SU-DHL-6 (cell line): ENCODE data around the gene HES7.

Source experiments
- H2AFZ ChIP-seq: fragments of 200-600 bp; sonication (generic); 2 replicates; pipeline ENCODE4 v1.6.1; 2014; ENCODE audit warnings: low read depth, mild to moderate bottlenecking, moderate library complexity, mixed read lengths, antibody characterized with exemption, low read length; ENCODE audit not compliant: severe bottlenecking
- H3F3A ChIP-seq: fragments of 200-600 bp; shearing (Covaris generic); 2 replicates; pipeline ENCODE4 v1.6.0; 2016; ENCODE audit warnings: antibody characterized with exemption, mild to moderate bottlenecking; ENCODE audit not compliant: insufficient read depth
- H3K27ac ChIP-seq: fragments of 200-600 bp; sonication (generic); 2 replicates; pipeline ENCODE4 v1.5.1; 2016; ENCODE audit warnings: low read depth, mild to moderate bottlenecking, low read length, moderate library complexity, mixed read lengths
- H3K27me3 ChIP-seq: fragments of 200-600 bp; sonication (generic), shearing (Covaris generic); 2 replicates; pipeline ENCODE4 v1.6.0; 2014; ENCODE audit warnings: mild to moderate bottlenecking, low read length
- H3K36me3 ChIP-seq: fragments of 200-600 bp; sonication (generic); 2 replicates; pipeline ENCODE4 v1.6.1; 2014; ENCODE audit warnings: mild to moderate bottlenecking, low read length, mixed read lengths
- H3K4me2 ChIP-seq: fragments of 300-600, 200-600 bp; shearing (Covaris generic), sonication (generic); 2 replicates; pipeline ENCODE4 v1.6.0; 2014; ENCODE audit warnings: low read length, low read depth, mild to moderate bottlenecking; ENCODE audit not compliant: poor library complexity, severe bottlenecking
- H3K4me3 ChIP-seq: fragments of 200-600 bp; sonication (generic); 2 replicates; pipeline ENCODE4 v1.5.1; 2014; ENCODE audit warnings: antibody characterized with exemption, low read length, mild to moderate bottlenecking, mixed read lengths; ENCODE audit not compliant: insufficient read depth, poor library complexity, severe bottlenecking
- H3K79me2 ChIP-seq: fragments of 200-600 bp; sonication (generic); 2 replicates; pipeline ENCODE4 v1.6.1; 2014; ENCODE audit warnings: mild to moderate bottlenecking, low read length, moderate library complexity; ENCODE audit not compliant: insufficient read depth
- H3K9ac ChIP-seq: fragments of 200-600 bp; sonication (generic); 2 replicates; pipeline ENCODE4 v1.7.0; 2014; ENCODE audit warnings: mild to moderate bottlenecking, low read length
- H3K9me2 ChIP-seq: fragments of 200-600 bp; sonication (generic); replicated peaks from 2 replicates; pipeline ENCODE4 v1.6.1; 2014; ENCODE audit warnings: low read length; ENCODE audit not compliant: insufficient read depth
- H3K9me3 ChIP-seq: fragments of 200-600 bp; sonication (generic); 2 replicates; pipeline ENCODE4 v1.6.1; 2014; ENCODE audit warnings: low read length, mixed read lengths; ENCODE audit not compliant: insufficient read depth
- H4K20me1 ChIP-seq: fragments of 200-600 bp; sonication (generic); 2 replicates; pipeline ENCODE4 v1.6.1; 2014; ENCODE audit warnings: low read depth, mild to moderate bottlenecking, antibody characterized with exemption, low read length, moderate library complexity, mixed read lengths
- CTCF ChIP-seq: fragments of 200-600 bp; sonication (generic); IDR thresholded peaks from one replicate; pipeline ENCODE4 v1.5.1; 2017; ENCODE audit warnings: antibody characterized with exemption, mild to moderate bottlenecking, low read length, moderate library complexity; ENCODE audit not compliant: insufficient read depth, poor library complexity, severe bottlenecking
- EZH2phosphoT487 ChIP-seq: fragments of 200-600 bp; sonication (generic), shearing (Covaris generic); conservative IDR thresholded peaks from 2 replicates; pipeline ENCODE4 v1.6.1; 2018; ENCODE audit warnings: mild to moderate bottlenecking, antibody characterized with exemption, low read length, moderate library complexity, mixed read lengths

HES7 gene

DNA sequence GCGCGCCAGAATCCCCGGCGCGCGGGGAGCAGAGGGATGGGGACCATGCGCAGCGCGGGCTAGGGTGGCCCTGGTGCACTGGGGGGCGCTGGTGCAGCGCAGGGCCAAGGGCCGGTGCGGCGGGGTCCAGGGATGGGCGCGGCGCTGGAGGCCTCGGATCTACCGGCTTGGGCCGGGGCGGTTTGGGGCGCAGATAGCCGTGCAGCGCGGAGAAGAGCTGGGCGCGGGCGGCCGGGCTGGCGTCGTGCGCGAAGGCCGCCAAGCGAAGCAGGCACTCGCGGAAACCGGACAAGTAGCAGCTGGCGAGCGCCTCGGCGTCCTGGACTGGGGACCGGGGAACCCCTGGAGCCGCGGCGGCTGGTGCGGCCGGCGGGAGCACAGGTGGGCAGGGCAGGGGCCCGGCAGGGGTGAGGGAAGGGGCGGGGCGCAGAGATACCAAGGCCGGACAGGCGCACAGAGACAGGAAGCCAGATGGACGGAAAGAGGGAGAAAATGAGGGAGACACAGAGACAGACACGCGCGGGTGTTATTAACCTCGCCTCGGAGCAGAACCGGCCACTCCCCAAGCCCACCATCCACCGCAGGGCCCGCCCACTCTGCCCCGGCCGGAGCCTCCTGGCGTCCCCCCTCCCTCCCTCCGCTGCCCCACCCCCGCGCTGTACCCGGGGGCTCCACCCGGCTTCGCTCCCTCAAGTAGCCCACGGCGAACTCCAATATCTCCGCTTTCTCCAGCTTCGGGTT, 2.1 kb downstream of the HES7 start:
- peak overlapping the region; percentile 15 for H2AFZ ChIP-seq
- H4K20me1 ChIP-seq = no peaks in the 10 kb centered on the region
- H3K4me3 ChIP-seq = peak overlapping the region; percentile 59
- TF ChIP-seq EZH2phosphoT487 (no peak), CTCF (peak; percentile 45)
- H3K9me3 ChIP-seq = no peaks in the 10 kb centered on the region
- no peak overlapping the region for H3K27ac ChIP-seq
- no peaks in the 10 kb centered on the region for H3K36me3 ChIP-seq
- peaks cover 26% of the 10 kb centered on the region for H3F3A ChIP-seq
- peak overlapping the region; percentile 48 for H3K9ac ChIP-seq
- H3K27me3 ChIP-seq = no peaks in the 10 kb centered on the region
- H3K4me2 ChIP-seq = peak overlapping the region; percentile 98
- no peaks in the 10 kb centered on the region for H3K79me2 ChIP-seq
- no peaks in the 10 kb centered on the region for H3K9me2 ChIP-seq

DNA sequence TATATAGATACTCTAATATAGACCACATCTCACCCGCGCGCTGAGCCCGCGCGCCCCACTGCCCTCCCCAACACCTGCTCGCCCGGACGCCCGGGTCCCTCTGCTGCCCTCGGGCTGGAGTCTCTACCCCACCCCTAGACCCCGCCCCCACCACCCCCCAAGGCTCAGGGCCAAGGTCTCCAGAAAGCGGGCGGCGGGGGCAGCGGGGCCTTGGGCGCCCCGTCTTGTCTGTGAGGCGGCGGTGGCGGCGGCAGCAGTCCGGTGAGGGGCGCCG, 2.6 kb downstream of the HES7 start:
- Histone ChIP-seq H3K36me3 (no peaks in the 10 kb centered on the region), H3K9ac (peak overlapping the region; percentile 48), H3K4me2 (peak overlapping the region; percentile 98), H3K79me2 (no peaks in the 10 kb centered on the region), H4K20me1 (no peaks in the 10 kb centered on the region), H3K27ac (no peak overlapping the region), H3K9me2 (no peaks in the 10 kb centered on the region), H2AFZ (no peak overlapping the region), H3F3A (peaks cover 24% of the 10 kb centered on the region), H3K4me3 (peak overlapping the region; percentile 59), H3K27me3 (no peaks in the 10 kb centered on the region), H3K9me3 (no peaks in the 10 kb centered on the region)
- TF ChIP-seq CTCF = no peak

DNA sequence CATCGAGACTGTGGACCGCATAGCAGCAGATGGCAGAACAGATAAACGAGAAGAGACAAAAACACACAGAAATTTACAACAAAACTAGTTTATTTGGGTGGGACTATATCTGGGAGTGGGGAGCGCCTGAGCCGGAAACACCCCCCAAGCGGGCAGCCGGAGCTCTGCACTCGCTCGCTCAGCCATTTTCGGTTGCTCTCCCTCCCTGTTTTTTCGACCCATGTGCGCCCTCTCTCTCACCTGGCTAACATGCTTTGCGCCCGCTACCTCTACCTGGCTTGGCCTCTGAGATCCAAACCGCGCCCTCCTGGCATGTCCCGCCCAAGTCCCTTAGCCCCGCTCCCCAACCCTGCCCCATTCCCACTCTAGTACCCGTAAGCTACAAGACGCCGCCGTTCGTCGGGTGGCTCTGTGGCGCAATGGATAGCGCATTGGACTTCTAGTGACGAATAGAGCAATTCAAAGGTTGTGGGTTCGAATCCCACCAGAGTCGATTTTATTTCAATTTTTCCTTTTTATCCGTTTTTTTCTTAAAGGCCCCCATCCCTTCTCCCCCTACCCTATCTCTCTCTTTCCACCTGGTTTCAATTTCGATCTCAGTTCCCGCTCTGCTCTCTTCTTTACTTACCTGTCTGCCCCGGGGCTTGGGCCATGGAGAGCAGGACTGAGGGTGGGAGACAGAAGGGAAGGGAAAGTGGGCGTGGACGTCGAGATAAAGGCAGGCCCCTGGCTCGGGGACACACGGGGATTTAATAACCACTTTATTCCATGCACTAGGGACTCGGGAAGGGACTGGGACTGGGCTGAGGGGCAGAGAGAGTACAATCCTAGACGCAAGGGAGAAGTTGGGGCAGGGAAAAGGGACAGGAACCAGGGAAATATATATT, 3.1 kb downstream of the HES7 start:
- Histone ChIP-seq H3K4me2 (peak overlapping the region; percentile 98), H3K4me3 (peak overlapping the region; percentile 59), H3F3A (peaks cover 24% of the 10 kb centered on the region), H3K9me3 (no peaks in the 10 kb centered on the region), H4K20me1 (no peaks in the 10 kb centered on the region), H3K9me2 (no peaks in the 10 kb centered on the region), H3K79me2 (no peaks in the 10 kb centered on the region), H2AFZ (no peak overlapping the region), H3K27ac (peak overlapping the region; percentile 39; the same call in 1 of the 2 replicates), H3K9ac (peak overlapping the region; percentile 44; the same call in 1 of the 2 replicates), H3K36me3 (no peaks in the 10 kb centered on the region), H3K27me3 (no peaks in the 10 kb centered on the region)
- no peak for TF ChIP-seq EZH2phosphoT487
- no peak for TF ChIP-seq CTCF
